Left lung (tissue), 10 donors: ENCODE results near the gene ABCA7. TPM values are rescaled to one million over a fixed set of nuclear protein-coding genes. Genes with fewer than 3 reads are reported as not detected.

Experiments used
- ATAC-seq: fragments of 200-7000 bp; cut with Tn5 transposase; one replicate; pipeline ENCODE4 v1.9.1; 2020; ENCODE audit warnings: moderate library complexity
- DNase-seq, 4 donors: peaks; one replicate each; pipeline ENCODE4 v3.0.0-alpha.2; 2013 to 2020
- H3K27ac ChIP-seq, 2 donors: fragments of 200-600 bp; sonication (generic) in 1 of 2; one replicate each; pipeline versions ENCODE4 v1.5.0 to v1.8.0; 2020 to 2021
- H3K27me3 ChIP-seq, 2 donors: fragments of 200-600 bp; sonication (generic) in 1 of 2; one replicate each; pipeline versions ENCODE4 v1.5.0 to v1.8.0; 2020 to 2021
- H3K36me3 ChIP-seq, 2 donors: fragments of 200-600 bp; sonication (generic) in 1 of 2; one replicate each; pipeline versions ENCODE4 v1.5.0 to v1.8.0; 2020 to 2021
- H3K4me1 ChIP-seq, 2 donors: fragments of 200-600 bp; one replicate each; pipeline ENCODE4 v1.8.0; 2021
- H3K4me3 ChIP-seq, 2 donors: fragments of 200-600 bp; sonication (generic) in 1 of 2; one replicate each; pipeline versions ENCODE4 v1.5.0 to v1.8.0; 2020 to 2021; ENCODE audit warnings: mild to moderate bottlenecking in 1 of 2
- H3K9me3 ChIP-seq, 2 donors: fragments of 200-600 bp; sonication (generic) in 1 of 2; one replicate each; pipeline versions ENCODE4 v1.5.0 to v1.8.0; 2020 to 2021
- intact Hi-C, 2 donors: fragments of 100-400 bp; cut with DNase I; formaldehyde crosslinking; loops; one replicate each; pipeline versions ENCODE4 v1.11.2 to v1.14.2; 2022
- polyA plus RNA-seq, 6 donors: library from polyadenylated mRNA; unstranded; fragments of 120-200 nt; gene quantifications; one replicate each; pipeline ENCODE4 v1.2.1, GENCODE V29; 2013; ENCODE audit not compliant: insufficient read length in 6 of 6
- total RNA-seq, 2 donors: library from RNA; stranded (reverse); fragmentation: NEBNext Ultra II Directional; extraction: Animal tissue kit (Norgen Biotek cat#: 25700); gene quantifications; one replicate each; pipeline ENCODE4 v1.2.1, GENCODE V29; 2021
- TF ChIP-seq, protein P1 (sequence below), 2 donors: fragments of 200-600 bp; sonication (generic) in 1 of 2; IDR thresholded peaks; one replicate each; pipeline versions ENCODE4 v1.5.0 to v1.8.0; 2021; ENCODE audit warnings: antibody characterized with exemption in 2 of 2
- donor health status: DM: no; HTN: yes; CAD: no.
- donor health status: DM: no; HTN: no; CAD: no.

ABCA7 gene
- total and polyA plus RNA-seq, 8 donors: 3.3 to 52.2 (median 4.9) TPM

DNA sequence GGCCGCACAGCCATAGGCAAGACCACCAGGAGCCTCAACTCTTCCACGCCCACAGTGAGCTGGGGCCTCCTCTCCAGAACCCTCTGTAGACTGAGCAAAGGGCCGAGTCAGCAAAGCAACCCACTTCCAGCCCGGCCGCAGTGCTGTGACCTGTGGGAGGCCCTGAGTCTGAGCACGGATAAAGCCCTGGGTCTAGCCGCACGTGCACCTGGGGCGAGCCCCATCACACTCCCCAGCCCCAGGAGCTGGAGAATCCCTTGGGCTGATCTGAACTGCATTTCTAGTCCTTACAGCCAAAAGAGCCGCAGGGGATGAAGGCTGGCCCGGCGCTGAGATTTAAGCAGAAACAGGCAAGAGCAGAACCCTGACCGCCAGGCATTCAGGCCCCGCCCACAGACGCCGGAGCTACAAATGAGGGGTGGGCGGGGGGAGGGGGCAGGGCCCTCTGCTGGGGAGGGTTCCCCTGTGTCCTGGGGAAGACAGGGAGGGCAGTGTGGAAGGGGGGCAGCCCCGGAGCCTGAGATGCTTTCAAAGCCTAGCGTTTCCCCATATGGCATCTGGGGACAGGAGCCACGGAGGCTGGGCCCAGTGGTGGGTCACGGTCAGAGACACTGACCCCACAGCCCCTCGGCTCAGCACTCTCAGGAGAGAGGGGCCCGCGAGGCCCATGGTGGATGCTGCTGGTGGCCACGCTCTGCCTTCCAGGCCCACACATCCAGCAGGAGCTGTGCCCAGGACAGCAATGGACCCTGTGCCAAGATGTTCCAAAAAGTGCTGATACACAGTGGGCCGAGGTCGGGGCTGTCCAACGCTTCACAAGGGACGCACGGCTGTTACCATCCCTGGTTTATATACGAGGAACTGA, 23.9 kb upstream of the ABCA7 start:
- TF ChIP-seq, protein P1, sequence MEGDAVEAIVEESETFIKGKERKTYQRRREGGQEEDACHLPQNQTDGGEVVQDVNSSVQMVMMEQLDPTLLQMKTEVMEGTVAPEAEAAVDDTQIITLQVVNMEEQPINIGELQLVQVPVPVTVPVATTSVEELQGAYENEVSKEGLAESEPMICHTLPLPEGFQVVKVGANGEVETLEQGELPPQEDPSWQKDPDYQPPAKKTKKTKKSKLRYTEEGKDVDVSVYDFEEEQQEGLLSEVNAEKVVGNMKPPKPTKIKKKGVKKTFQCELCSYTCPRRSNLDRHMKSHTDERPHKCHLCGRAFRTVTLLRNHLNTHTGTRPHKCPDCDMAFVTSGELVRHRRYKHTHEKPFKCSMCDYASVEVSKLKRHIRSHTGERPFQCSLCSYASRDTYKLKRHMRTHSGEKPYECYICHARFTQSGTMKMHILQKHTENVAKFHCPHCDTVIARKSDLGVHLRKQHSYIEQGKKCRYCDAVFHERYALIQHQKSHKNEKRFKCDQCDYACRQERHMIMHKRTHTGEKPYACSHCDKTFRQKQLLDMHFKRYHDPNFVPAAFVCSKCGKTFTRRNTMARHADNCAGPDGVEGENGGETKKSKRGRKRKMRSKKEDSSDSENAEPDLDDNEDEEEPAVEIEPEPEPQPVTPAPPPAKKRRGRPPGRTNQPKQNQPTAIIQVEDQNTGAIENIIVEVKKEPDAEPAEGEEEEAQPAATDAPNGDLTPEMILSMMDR (IDR thresholded peaks at IDR 0.05): no peak
- H3K9me3 ChIP-seq: no peaks in the 10 kb centered on the region
- peaks cover 41 to 53% of the 10 kb centered on the region in 2 donors for H3K4me1 ChIP-seq
- ATAC-seq (no peak), DNase-seq (peak in 1 of 4 donors; percentile 64)
- H3K27me3 ChIP-seq: no peaks in the 10 kb centered on the region
- intact Hi-C loops: no loop called here
- H3K36me3 ChIP-seq: peaks cover 0 to 56% of the 10 kb centered on the region in 2 donors
- H3K4me3 ChIP-seq: no peak overlapping the region
- peak overlapping the region in 1 of 2 donors; percentile 35 for H3K27ac ChIP-seq

GRCh38 chr19:1016647-1017114, 23.2 kb upstream of the ABCA7 start:
- H3K27me3 ChIP-seq: no peaks in the 10 kb centered on the region
- H3K4me1 ChIP-seq: peaks cover 43 to 55% of the 10 kb centered on the region in 2 donors
- peak overlapping the region; percentile 35 to 51 for H3K27ac ChIP-seq
- no peaks in the 10 kb centered on the region for H3K9me3 ChIP-seq
- peaks cover 0 to 50% of the 10 kb centered on the region in 2 donors for H3K36me3 ChIP-seq
- DNase-seq (peak in 1 of 4 donors; percentile 65), ATAC-seq (peak; percentile 1)
- TF ChIP-seq, protein P1 (IDR thresholded peaks at IDR 0.05): no peak
- intact Hi-C loops: no loop called here
- no peak overlapping the region for H3K4me3 ChIP-seq

DNA sequence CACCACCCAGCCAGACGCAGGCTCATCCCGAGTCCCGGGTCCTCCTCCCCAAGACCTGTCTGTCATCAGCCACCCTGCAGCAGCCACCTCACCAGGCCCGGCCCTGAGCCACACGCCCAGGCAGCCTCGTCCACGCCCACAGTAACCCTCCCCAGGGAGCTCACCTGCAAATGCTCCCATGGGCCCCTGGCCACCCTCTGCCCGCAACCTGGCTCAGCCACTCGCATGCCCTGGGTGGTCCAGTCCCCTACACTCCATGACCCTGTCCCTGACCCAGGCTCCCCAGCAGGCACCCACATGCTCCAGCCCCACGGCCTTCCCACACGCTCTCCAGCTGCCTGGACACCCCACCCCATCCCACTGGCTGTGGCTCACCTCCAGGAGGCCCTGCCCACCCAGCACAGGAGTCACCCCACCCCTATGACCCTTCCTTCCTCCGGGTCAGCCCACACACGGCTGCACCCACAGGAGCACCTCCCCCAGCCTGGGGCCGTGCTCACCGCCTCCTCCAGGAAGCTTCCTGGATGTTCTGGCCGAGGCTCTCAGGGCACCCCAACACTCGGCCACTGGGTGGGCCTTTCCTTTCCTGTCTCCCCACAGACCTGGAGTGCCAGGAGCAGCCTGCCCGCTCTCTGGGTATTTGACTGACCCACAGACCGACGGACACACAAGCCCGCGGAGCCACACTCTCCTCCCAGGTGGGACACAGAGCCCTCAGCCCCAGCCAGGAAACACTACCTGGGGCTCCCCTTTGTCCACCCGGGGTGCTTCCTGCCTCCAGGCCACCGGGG, 22.6 kb upstream of the ABCA7 start:
- Histone ChIP-seq H3K4me3 (no peak overlapping the region), H3K9me3 (no peaks in the 10 kb centered on the region), H3K4me1 (peaks cover 49 to 61% of the 10 kb centered on the region in 2 donors), H3K27ac (peak overlapping the region; percentile 35 to 51), H3K27me3 (no peaks in the 10 kb centered on the region), H3K36me3 (peaks cover 0 to 43% of the 10 kb centered on the region in 2 donors)
- intact Hi-C loops: no loop called here
- DNase-seq (peak in 1 of 4 donors; percentile 80), ATAC-seq (no peak)
- TF ChIP-seq, protein P1 (IDR thresholded peaks at IDR 0.05): no peak

- Histone ChIP-seq H3K36me3 (peaks cover 0 to 37% of the 10 kb centered on the region in 2 donors), H3K4me1 (peaks cover 49 to 67% of the 10 kb centered on the region in 2 donors), H3K4me3 (no peak overlapping the region), H3K9me3 (no peaks in the 10 kb centered on the region), H3K27ac (no peak overlapping the region), H3K27me3 (no peaks in the 10 kb centered on the region)
- DNase-seq (peak in 1 of 4 donors; percentile 60), ATAC-seq (no peak)
- intact Hi-C loops: no loop called here
- TF ChIP-seq, protein P1 (IDR thresholded peaks at IDR 0.05): no peak
Observed at GRCh38 chr19:1017906-1018305, 22.0 kb upstream of the ABCA7 start.

- no peak for ATAC-seq
- intact Hi-C loops: no loop called here
- Histone ChIP-seq H3K27me3 (no peaks in the 10 kb centered on the region), H3K27ac (no peak overlapping the region), H3K36me3 (peaks cover 0 to 32% of the 10 kb centered on the region in 2 donors), H3K4me1 (peaks cover 49 to 72% of the 10 kb centered on the region in 2 donors), H3K4me3 (no peak overlapping the region), H3K9me3 (no peaks in the 10 kb centered on the region)
- TF ChIP-seq, protein P1 (IDR thresholded peaks at IDR 0.05): no peak
- DNase-seq: no peak
Observed at GRCh38 chr19:1018393-1018792, 21.5 kb upstream of the ABCA7 start.
